Hepatocyte (in vitro differentiated cells): ENCODE data around the gene NKX2-1. TPM values are rescaled to one million over a fixed set of nuclear protein-coding genes. Genes with fewer than 3 reads are reported as not detected.
"Not testable (repeated sequence)": the region's sequence is repeated elsewhere in the genome, so short reads cannot be mapped to it uniquely, and the experiment has no call there.

ENCODE experiments used
- DNase-seq: peaks from one replicate; pipeline ENCODE4 v3.0.0-alpha.2; 2016; ENCODE audit warnings: low spot score
- H2AFZ ChIP-seq: fragments of 200-600 bp; sonication (generic); 2 replicates; pipeline ENCODE4 v1.6.0; 2016; ENCODE audit warnings: antibody characterized with exemption, mild to moderate bottlenecking
- H3K27ac ChIP-seq: fragments of 200-600 bp; sonication (generic); 2 replicates; pipeline ENCODE4 v1.5.1; 2016; ENCODE audit warnings: mild to moderate bottlenecking
- H3K27me3 ChIP-seq: fragments of 200-600 bp; sonication (generic); 2 replicates; pipeline ENCODE4 v1.6.1; 2016
- H3K36me3 ChIP-seq: fragments of 200-600 bp; sonication (generic); replicated peaks from 2 replicates; pipeline ENCODE4 v1.5.1; 2016; ENCODE audit warnings: low read depth; ENCODE audit not compliant: insufficient read depth
- H3K4me1 ChIP-seq: fragments of 200-600 bp; sonication (generic); 2 replicates; pipeline ENCODE4 v1.5.1; 2016; ENCODE audit warnings: mild to moderate bottlenecking, moderate library complexity; ENCODE audit not compliant: insufficient read depth
- H3K4me2 ChIP-seq: fragments of 200-600 bp; sonication (generic); 2 replicates; pipeline ENCODE4 v1.6.0; 2016
- H3K4me3 ChIP-seq: fragments of 200-600 bp; sonication (generic); 2 replicates; pipeline ENCODE4 v1.5.1; 2016; ENCODE audit warnings: mild to moderate bottlenecking
- H3K79me2 ChIP-seq: fragments of 200-600 bp; sonication (generic); 2 replicates; pipeline ENCODE4 v1.6.0; 2017; ENCODE audit warnings: mild to moderate bottlenecking
- H3K9me2 ChIP-seq: fragments of 200-600 bp; sonication (generic); replicated peaks from 2 replicates; pipeline ENCODE4 v1.6.0; 2017; ENCODE audit warnings: mild to moderate bottlenecking; ENCODE audit not compliant: insufficient read depth
- H3K9me3 ChIP-seq: fragments of 200-600 bp; sonication (generic); 2 replicates; pipeline ENCODE4 v1.5.1; 2016; ENCODE audit warnings: low read depth, mild to moderate bottlenecking
- H4K20me1 ChIP-seq: fragments of 200-600 bp; sonication (generic); 2 replicates; pipeline ENCODE4 v1.6.0; 2016; ENCODE audit warnings: mild to moderate bottlenecking; ENCODE audit not compliant: insufficient read depth, poor library complexity, severe bottlenecking
- CTCF ChIP-seq: fragments of 200-600 bp; sonication (generic); IDR thresholded peaks from 2 replicates; pipeline ENCODE4 v1.5.1; 2016; ENCODE audit warnings: antibody characterized with exemption, mild to moderate bottlenecking; ENCODE audit not compliant: poor library complexity
- EZH2 ChIP-seq: fragments of 200-600 bp; sonication (generic); IDR thresholded peaks from 2 replicates; pipeline ENCODE4 v1.6.1; 2016; ENCODE audit warnings: antibody characterized with exemption, mild to moderate bottlenecking, borderline replicate concordance
- EZH2phosphoT487 ChIP-seq: fragments of 200-600 bp; sonication (generic); IDR thresholded peaks from one replicate; pipeline ENCODE4 v1.6.1; 2018; ENCODE audit warnings: antibody characterized with exemption, mild to moderate bottlenecking, low read depth, moderate library complexity; ENCODE audit not compliant: unreplicated experiment, severe bottlenecking
- WGBS: methylation state at CpG from one replicate; pipeline ENCODE4 v1.1.6; 2016; ENCODE audit warnings: low lambda C conversion rate; ENCODE audit errors: missing lambda C conversion rate; 5-methylcytosine and 5-hydroxymethylcytosine counted together
- polyA plus RNA-seq: library from polyadenylated mRNA; unstranded; fragments of >200 nt; fragmentation: Nextera tagmentation; extraction: Ambion mirVana; gene quantifications from 2 replicates; pipeline ENCODE4 v1.2.1, GENCODE V29; 2016
- total RNA-seq: library from RNA; depleted of rRNA; stranded (reverse); fragments of >200 nt; gene quantifications from 2 replicates; pipeline ENCODE4 v1.2.3, GENCODE V29; 2014

NKX2-1 gene
- total and polyA plus RNA-seq, 2 experiments from 2014 or later, result 2.2 to 2.7 TPM

- no peaks in the 10 kb centered on the region for H3K4me1 ChIP-seq
- TF ChIP-seq EZH2phosphoT487, result no peak
- no peak for TF ChIP-seq CTCF
- TF ChIP-seq EZH2, result no peak
- peaks cover 35% of the 10 kb centered on the region for H3K27me3 ChIP-seq
Observed at GRCh38 chr14:36485773-36486172, 34.3 kb downstream of the NKX2-1 start.

GRCh38 chr14:36479344-36479743, 40.7 kb downstream of the NKX2-1 start:
- TF ChIP-seq CTCF (no peak), EZH2 (no peak), EZH2phosphoT487 (no peak)
- no peaks in the 10 kb centered on the region for H3K9me2 ChIP-seq
- no peaks in the 10 kb centered on the region for H3K9me3 ChIP-seq
- no peak overlapping the region for H3K4me3 ChIP-seq
- no peak for DNase-seq
- 81% methylated on average over 4 of the region's 4 CpGs for WGBS
- no peaks in the 10 kb centered on the region for H4K20me1 ChIP-seq
- no peaks in the 10 kb centered on the region for H3K79me2 ChIP-seq
- no peak overlapping the region for H3K27ac ChIP-seq
- H3K36me3 ChIP-seq, result no peaks in the 10 kb centered on the region
- peaks cover 3% of the 10 kb centered on the region for H3K27me3 ChIP-seq
- H2AFZ ChIP-seq, result no peak overlapping the region
- H3K4me1 ChIP-seq, result no peaks in the 10 kb centered on the region
- no peak overlapping the region for H3K4me2 ChIP-seq

More at GRCh38 chr14:36485773-36486172, 34.3 kb downstream of the NKX2-1 start:
- Histone ChIP-seq H3K79me2 (no peaks in the 10 kb centered on the region), H3K4me2 (no peak overlapping the region), H3K9me3 (no peaks in the 10 kb centered on the region), H2AFZ (no peak overlapping the region), H3K4me3 (no peak overlapping the region), H4K20me1 (no peaks in the 10 kb centered on the region), H3K36me3 (no peaks in the 10 kb centered on the region), H3K9me2 (no peaks in the 10 kb centered on the region), H3K27ac (no peak overlapping the region)
- no peak for DNase-seq
- 75% methylated on average over 2 of the region's 2 CpGs for WGBS

- no peak for DNase-seq
- TF ChIP-seq EZH2, result no peak
- TF ChIP-seq CTCF, result no peak
- no peak for TF ChIP-seq EZH2phosphoT487
- H3K4me1 ChIP-seq, result no peaks in the 10 kb centered on the region
- no peak overlapping the region for H3K4me2 ChIP-seq
- H3K9me2 ChIP-seq, result no peaks in the 10 kb centered on the region
- no peaks in the 10 kb centered on the region for H3K9me3 ChIP-seq
- no peaks in the 10 kb centered on the region for H4K20me1 ChIP-seq
- no peaks in the 10 kb centered on the region for H3K36me3 ChIP-seq
- H2AFZ ChIP-seq, result no peak overlapping the region
- H3K4me3 ChIP-seq, result no peak overlapping the region
- peaks cover 3% of the 10 kb centered on the region for H3K27me3 ChIP-seq
- no peak overlapping the region for H3K27ac ChIP-seq
- H3K79me2 ChIP-seq, result no peaks in the 10 kb centered on the region
- 9% methylated on average over 1 of the region's 1 CpG for WGBS
Observed at GRCh38 chr14:36478782-36479181, 41.2 kb downstream of the NKX2-1 start.

- no peaks in the 10 kb centered on the region for H4K20me1 ChIP-seq
- TF ChIP-seq EZH2 (no peak), CTCF (no peak), EZH2phosphoT487 (no peak)
- 66% methylated on average over 6 of the region's 6 CpGs for WGBS
Observed at GRCh38 chr14:36477266-36477665, 42.8 kb downstream of the NKX2-1 start.

GRCh38 chr14:36476061-36476460, 44.0 kb downstream of the NKX2-1 start:
- not testable (repeated sequence) for H3K79me2 ChIP-seq, H3K36me3 ChIP-seq, H3K4me3 ChIP-seq, H3K4me2 ChIP-seq, H3K4me1 ChIP-seq, H3K9me2 ChIP-seq, H3K9me3 ChIP-seq, DNase-seq, H3K27me3 ChIP-seq, H2AFZ ChIP-seq, H3K27ac ChIP-seq, H4K20me1 ChIP-seq
- WGBS, result 84% methylated on average over 2 of the region's 7 CpGs

More at GRCh38 chr14:36477266-36477665, 42.8 kb downstream of the NKX2-1 start:
- H3K79me2 ChIP-seq, result no peaks in the 10 kb centered on the region
- H3K4me3 ChIP-seq, result no peak overlapping the region
- no peak overlapping the region for H3K4me2 ChIP-seq
- no peaks in the 10 kb centered on the region for H3K36me3 ChIP-seq
- H3K27me3 ChIP-seq, result peaks cover 3% of the 10 kb centered on the region
- no peak for DNase-seq
- H3K4me1 ChIP-seq, result no peaks in the 10 kb centered on the region
- no peaks in the 10 kb centered on the region for H3K9me2 ChIP-seq
- no peaks in the 10 kb centered on the region for H3K9me3 ChIP-seq
- no peak overlapping the region for H2AFZ ChIP-seq
- no peak overlapping the region for H3K27ac ChIP-seq
